Amniotic stem cell (primary cell): ENCODE measurements around the gene TSG101.

Experiments used
- DNase-seq: peaks from one replicate; lab custom pipeline; 2025; lab: John Stamatoyannopoulos, UW

The TSG101 gene

GRCh38 chr11:18493310-18493709, 33.4 kb downstream of the TSG101 start:
- DNase-seq, result no peak

- DNase-seq, result no peak
Observed at GRCh38 chr11:18492888-18493287, 33.9 kb downstream of the TSG101 start.

DNA sequence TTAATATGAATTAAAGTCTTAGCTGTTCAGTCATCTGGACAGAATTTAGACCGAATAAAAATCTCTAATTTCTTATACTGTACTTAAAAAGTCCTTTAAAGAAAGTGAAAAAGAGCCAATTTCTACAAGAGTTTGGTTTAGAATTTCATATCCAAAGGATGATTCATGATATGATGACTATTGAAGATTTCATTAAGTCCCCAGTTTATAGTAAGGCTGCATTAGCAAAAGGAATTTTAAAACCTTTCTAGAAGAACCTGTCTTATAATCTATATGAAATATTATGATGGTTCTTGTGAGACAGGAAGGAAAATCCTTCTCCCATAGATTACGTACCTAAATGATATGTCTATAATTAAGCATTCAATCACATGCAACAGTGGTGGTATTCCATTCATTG, 34.8 kb downstream of the TSG101 start:
- DNase-seq, result no peak

GRCh38 chr11:18490736-18491485, 35.8 kb downstream of the TSG101 start:
- DNase-seq, result no peak

DNA sequence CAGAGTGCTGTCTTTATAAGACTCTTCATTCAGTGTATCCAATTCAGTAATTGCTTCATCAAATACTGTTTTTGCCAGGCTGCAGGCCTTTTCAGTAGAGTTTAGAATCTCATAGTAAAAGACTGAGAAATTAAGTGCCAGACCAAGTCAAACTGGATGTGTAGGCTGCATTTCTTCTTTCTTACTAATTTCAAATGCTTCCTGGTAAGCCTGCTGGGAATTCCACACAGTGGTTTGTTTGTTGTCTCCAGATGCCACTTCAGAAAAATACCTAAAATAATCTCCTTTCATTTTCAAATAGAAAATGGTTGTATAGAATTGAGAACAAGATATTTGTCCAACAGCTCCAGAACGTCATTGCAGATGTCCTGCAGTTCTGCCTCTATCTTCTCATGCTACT, 36.4 kb downstream of the TSG101 start:
- DNase-seq, result no peak

DNA sequence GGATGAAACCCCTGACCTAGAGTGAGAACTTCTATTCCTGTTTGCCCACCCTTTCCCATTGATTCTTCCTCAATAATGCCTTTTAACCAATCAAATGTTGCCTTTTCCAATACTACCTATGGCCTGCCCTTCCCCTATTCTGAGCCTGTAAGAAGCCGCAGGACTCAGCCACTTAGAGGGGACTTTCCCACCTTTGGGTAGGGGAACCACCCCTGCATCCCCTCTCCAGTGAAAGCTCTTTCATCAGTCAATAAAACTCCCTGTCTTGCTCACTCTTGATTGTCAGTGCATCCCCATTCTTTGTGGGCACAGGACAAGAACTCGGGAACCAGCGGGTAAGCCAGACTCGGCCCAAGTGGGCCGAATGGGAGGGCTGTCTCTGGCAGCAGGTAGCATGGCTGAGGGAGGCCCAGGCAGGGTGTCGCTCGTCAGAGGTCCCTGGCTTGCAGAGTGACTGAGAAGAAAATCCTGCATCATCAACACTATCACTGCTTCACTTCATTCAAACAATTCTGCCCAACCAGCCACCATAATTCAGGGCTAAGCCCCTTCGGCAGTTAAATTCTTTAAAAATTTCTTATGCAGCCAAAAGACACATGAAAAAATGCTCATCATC, 40.7 kb downstream of the TSG101 start:
- DNase-seq, result no peak

DNA sequence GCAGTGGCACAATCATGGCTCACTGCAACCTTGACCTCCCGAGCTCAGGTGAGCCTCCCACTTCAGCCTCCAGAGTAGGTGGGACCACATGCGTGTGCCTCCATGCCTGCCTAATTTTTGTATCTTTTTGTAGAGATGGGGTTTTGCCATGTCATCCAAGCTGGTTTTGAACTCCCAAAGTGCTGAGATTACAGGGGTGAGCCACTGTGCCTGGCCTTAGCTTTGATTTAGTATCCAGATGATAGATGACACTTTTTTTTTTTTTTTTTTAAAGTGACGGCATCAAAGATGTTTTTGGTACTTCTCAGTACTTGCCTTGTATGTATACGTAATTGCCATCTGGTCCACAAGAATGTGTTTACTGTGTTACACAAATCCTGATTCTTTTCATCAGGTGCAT, 47.7 kb downstream of the TSG101 start:
- DNase-seq, result no peak

DNA sequence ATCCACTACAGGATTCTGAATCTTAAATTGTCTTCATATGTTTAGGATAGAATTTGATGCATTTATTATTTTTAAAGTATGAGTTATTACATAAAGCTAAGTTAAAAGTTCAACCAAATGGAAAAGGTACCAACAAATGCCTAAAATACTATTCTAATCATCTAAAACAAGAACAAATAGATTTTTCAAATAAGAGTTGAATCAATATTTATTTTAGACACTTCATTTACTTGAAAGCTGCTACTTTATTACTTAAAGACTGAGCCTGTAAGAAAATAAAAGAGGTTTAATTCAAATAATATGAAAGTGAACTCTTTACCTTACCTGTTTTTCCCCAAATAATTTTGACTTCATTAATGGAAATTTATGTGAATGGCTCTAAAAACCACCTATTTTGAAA, 54.2 kb downstream of the TSG101 start:
- DNase-seq, result no peak

- no peak for DNase-seq
Observed at GRCh38 chr11:18471995-18472394, 54.7 kb downstream of the TSG101 start.

- DNase-seq, result no peak
Observed at GRCh38 chr11:18468961-18469360, 57.8 kb downstream of the TSG101 start.

DNA sequence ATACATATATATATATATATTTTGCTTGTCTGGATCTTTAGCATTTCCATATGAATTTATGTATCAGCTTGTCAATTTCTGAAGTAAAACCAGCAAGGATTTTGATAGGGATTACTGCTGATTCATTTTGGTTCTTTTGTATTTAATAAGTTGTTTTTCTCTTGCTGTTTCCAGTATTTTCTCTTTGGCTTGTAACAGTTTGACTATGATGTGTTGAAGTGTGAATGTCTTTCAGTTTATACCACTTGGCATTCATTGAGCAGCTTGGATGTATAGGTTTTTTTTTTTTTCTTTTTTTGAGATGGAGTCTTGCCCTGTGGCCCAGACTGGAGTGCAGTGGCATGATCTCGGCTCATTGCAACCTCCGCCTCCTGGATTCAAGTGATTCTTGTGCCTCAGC, 58.7 kb downstream of the TSG101 start:
- DNase-seq, result no peak

- DNase-seq, result no peak
Observed at GRCh38 chr11:18466402-18466801, 60.3 kb downstream of the TSG101 start.

- DNase-seq, result no peak
Observed at GRCh38 chr11:18463439-18463838, 63.3 kb downstream of the TSG101 start.

GRCh38 chr11:18461909-18462308, 64.8 kb downstream of the TSG101 start:
- no peak for DNase-seq

DNA sequence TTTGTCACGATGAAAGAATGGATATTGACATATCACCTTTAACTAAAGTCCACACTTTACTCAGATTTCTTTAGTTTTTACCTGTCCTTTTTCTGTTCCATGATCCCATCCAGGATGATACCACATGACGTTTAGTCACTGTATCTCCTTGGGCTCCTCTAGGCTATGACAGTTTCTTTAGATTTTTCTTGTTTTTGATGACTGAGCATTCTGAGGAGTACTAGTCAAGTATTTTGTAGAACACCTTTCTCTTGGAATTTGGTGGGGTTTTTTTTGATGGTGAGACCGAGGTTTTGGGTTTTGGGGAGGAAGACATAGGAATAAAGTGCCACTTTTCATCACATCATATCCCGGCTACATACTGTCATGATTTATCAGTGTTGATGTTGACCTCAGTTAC, 67.1 kb downstream of the TSG101 start:
- no peak for DNase-seq

DNA sequence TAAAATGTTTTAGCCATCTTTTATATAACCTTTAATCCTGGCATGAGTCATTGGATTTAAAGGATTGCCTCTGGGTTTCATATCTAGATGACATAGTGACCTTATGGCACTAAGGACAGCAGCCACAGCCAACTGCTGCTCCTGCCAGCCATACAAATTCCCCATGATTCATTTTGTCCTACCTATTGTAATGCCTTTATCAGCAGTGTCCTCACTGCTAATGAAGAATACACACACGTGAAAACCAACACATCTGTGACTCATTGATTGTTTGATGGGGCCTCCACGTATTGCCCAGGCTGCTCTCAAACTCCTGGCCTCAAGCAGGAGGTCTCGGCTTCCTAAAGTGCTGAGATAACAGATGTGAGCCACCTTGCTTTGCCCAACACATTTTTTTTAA, 69.3 kb downstream of the TSG101 start:
- DNase-seq, result no peak

- no peak for DNase-seq
Observed at GRCh38 chr11:18455686-18456372, 70.9 kb downstream of the TSG101 start, which contains the start of gene LDHAL6A. TSS of gene LDHAL6A (plus strand) at chr11:18455856. CDS start at chr11:18456681, 825 bp downstream.

DNA sequence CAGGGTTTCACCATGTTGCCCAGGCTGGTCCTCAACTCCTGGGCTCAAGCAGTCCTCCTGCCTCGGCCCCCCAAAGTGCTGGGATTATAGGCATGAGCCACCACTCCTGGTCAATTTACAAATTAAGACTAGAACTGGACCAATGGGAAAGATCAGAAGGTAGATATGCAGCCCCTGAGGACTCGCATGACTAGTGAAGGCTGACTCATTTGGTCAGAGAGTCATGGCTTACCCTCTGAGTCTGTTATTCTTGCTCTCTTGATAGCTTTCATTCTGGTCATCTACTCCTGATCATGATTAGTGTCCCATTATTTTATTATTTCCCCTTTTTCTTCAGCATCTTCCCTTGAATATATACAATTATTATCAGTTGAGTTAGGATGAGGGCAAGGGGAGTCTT, 73.8 kb downstream of the TSG101 start:
- no peak for DNase-seq

- no peak for DNase-seq
Observed at GRCh38 chr11:18449251-18449650, 77.5 kb downstream of the TSG101 start.

GRCh38 chr11:18438691-18439090, 88.1 kb downstream of the TSG101 start:
- DNase-seq, result no peak
